ENCODE measurements around the gene RIPK4. TPM values are rescaled to one million over a fixed set of nuclear protein-coding genes. Genes with fewer than 3 reads are reported as not detected.

Gene RIPK4
- total RNA-seq, 1 donor from 2014 or later = 0.07 TPM

- H3K27me3 Mint-ChIP-seq = no peaks in the 10 kb centered on the region
- H3K36me3 Mint-ChIP-seq (ENCODE audit: low read depth) = peaks cover 73% of the 10 kb centered on the region
- intact Hi-C loops (cut with micrococcal nuclease) = no loop called here
- H3K4me3 Mint-ChIP-seq = no peak overlapping the region
- DNase-seq (no peak), ATAC-seq (ENCODE audit: low read depth) (no peak)
- H3K4me1 Mint-ChIP-seq = no peaks in the 10 kb centered on the region
- no peaks in the 10 kb centered on the region for H3K9me3 Mint-ChIP-seq
- TF ChIP-seq, protein P1, sequence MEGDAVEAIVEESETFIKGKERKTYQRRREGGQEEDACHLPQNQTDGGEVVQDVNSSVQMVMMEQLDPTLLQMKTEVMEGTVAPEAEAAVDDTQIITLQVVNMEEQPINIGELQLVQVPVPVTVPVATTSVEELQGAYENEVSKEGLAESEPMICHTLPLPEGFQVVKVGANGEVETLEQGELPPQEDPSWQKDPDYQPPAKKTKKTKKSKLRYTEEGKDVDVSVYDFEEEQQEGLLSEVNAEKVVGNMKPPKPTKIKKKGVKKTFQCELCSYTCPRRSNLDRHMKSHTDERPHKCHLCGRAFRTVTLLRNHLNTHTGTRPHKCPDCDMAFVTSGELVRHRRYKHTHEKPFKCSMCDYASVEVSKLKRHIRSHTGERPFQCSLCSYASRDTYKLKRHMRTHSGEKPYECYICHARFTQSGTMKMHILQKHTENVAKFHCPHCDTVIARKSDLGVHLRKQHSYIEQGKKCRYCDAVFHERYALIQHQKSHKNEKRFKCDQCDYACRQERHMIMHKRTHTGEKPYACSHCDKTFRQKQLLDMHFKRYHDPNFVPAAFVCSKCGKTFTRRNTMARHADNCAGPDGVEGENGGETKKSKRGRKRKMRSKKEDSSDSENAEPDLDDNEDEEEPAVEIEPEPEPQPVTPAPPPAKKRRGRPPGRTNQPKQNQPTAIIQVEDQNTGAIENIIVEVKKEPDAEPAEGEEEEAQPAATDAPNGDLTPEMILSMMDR (IDR thresholded peaks at IDR 0.05) = no peak
- H3K27ac Mint-ChIP-seq = no peak overlapping the region
- ChIA-PET CTCF (no interaction called here), POLR2A (no interaction called here)
Measured at GRCh38 chr21:41809891-41810596, 43.2 kb upstream of the RIPK4 start.

GRCh38 chr21:41808846-41809245, 42.0 kb upstream of the RIPK4 start:
- Mint-ChIP-seq H3K4me1 (no peaks in the 10 kb centered on the region), H3K36me3 (ENCODE audit: low read depth) (peaks cover 73% of the 10 kb centered on the region), H3K9me3 (no peaks in the 10 kb centered on the region), H3K27ac (no peak overlapping the region), H3K4me3 (no peak overlapping the region), H3K27me3 (no peaks in the 10 kb centered on the region)
- intact Hi-C loops (cut with micrococcal nuclease) = no loop called here
- POLR2A ChIA-PET = interaction anchor here (0.7 kb wide), 1 partner anchor 308 kb away, joined by 4 read pairs; no protein-coding TSS in a partner anchor
- CTCF ChIA-PET = no interaction called here
- TF ChIP-seq, protein P1 (IDR thresholded peaks at IDR 0.05) = no peak
- ATAC-seq (ENCODE audit: low read depth) (no peak), DNase-seq (no peak)

- Mint-ChIP-seq H3K4me1 (no peaks in the 10 kb centered on the region), H3K9me3 (no peaks in the 10 kb centered on the region), H3K27me3 (no peaks in the 10 kb centered on the region), H3K4me3 (no peak overlapping the region), H3K36me3 (ENCODE audit: low read depth) (peaks cover 71% of the 10 kb centered on the region), H3K27ac (no peak overlapping the region)
- ChIA-PET POLR2A (no interaction called here), CTCF (interaction anchor here (1.2 kb wide), 1 partner anchor 8 kb away, joined by 4 read pairs; no protein-coding TSS in a partner anchor)
- DNase-seq (no peak), ATAC-seq (ENCODE audit: low read depth) (no peak)
- TF ChIP-seq, protein P1 (IDR thresholded peaks at IDR 0.05) = no peak
- intact Hi-C loops (cut with micrococcal nuclease) = no loop called here
Measured at GRCh38 chr21:41808094-41808493, 41.2 kb upstream of the RIPK4 start.

GRCh38 chr21:41806773-41807172, 39.9 kb upstream of the RIPK4 start:
- ChIA-PET POLR2A (no interaction called here), CTCF (interaction anchor here (1.2 kb wide), 1 partner anchor 10 kb away, joined by 4 read pairs; no protein-coding TSS in a partner anchor)
- ATAC-seq (ENCODE audit: low read depth) (no peak), DNase-seq (no peak)
- H3K9me3 Mint-ChIP-seq = no peaks in the 10 kb centered on the region
- intact Hi-C loops (cut with micrococcal nuclease) = no loop called here
- H3K36me3 Mint-ChIP-seq (ENCODE audit: low read depth) = peaks cover 73% of the 10 kb centered on the region
- H3K27me3 Mint-ChIP-seq = no peaks in the 10 kb centered on the region
- H3K27ac Mint-ChIP-seq = no peak overlapping the region
- TF ChIP-seq, protein P1 (IDR thresholded peaks at IDR 0.05) = no peak
- H3K4me3 Mint-ChIP-seq = no peak overlapping the region
- H3K4me1 Mint-ChIP-seq = no peaks in the 10 kb centered on the region

DNA sequence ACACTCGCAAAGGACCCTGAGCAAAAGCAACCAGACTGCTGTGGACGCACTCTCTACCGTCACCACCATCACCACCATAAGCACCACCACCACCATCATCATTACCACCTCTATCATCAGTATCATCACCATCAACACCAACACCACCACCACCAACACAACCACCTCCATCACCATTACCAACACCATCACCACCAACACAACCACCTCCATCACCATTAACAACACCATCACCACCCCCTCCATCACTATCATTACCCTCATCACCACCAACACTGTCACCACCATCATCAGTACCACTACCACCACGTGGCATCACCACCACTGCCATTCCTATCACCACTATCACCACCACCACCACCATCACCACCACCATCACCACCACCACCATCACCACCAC, 38.8 kb upstream of the RIPK4 start:
- CTCF ChIA-PET = no interaction called here
- Mint-ChIP-seq H3K27me3 (no peaks in the 10 kb centered on the region), H3K27ac (no peak overlapping the region), H3K4me3 (no peak overlapping the region), H3K36me3 (ENCODE audit: low read depth) (peaks cover 76% of the 10 kb centered on the region), H3K9me3 (no peaks in the 10 kb centered on the region), H3K4me1 (no peaks in the 10 kb centered on the region)
- DNase-seq (no peak), ATAC-seq (ENCODE audit: low read depth) (no peak)
- intact Hi-C loops (cut with micrococcal nuclease) = no loop called here
- TF ChIP-seq, protein P1 (IDR thresholded peaks at IDR 0.05) = no peak
- POLR2A ChIA-PET = no interaction called here

Measured in activated B cell treated with CpG ODN at 0.5 μM for 24 hours (primary cell).